ENCODE results near the gene PSAP.

PSAP gene

DNA sequence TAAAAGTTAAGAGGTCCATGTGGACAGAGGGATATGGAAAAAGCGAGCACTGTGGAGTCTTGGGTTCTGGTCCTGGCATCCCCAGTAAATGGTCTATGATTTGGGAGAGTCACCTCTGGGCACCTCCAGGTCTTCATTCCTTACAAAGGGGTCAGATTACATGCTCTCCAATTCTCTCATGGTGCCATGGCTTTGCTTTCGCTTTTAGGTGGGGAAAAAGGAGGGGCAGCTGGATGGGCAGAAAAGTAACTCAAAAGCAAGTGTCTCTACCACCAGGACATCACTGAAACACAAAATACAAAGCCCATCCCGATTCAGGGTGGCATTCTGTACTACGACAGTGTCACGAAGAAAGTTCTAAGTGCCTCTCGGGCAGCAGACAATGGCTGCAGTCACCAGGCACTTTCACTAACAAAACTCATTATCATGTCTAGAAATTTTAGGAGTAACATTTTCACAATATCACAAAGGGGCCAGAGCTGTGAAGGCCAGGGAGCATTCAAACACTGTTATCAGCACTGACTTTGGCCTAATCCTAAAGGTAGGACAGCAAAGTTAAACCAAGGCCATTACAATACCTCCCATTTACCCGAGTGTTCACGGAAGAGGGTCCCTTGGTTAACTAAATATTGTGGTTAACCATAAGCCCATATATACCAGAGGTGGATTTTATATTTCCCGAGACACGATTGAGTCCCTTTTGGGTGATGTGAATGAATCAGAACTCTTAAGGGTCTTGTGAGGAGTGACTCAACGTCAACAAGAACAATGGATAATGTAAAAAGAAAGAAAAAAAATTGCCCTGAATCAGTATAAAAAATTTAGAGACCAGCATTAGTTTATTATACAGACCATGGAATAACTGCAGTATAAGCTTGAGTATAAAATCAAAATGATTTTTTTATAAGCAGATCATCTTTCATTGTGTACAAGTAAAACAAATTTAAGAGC lies 2.5 kb downstream of the PSAP start:
- Histone ChIP-seq H3K27ac (ENCODE audit: low read length, poor library complexity, severe bottlenecking) (no peak overlapping the region), H3K36me3 (ENCODE audit: control insufficient read depth in 1 of 2, insufficient read depth in 2 of 2, low read depth in 1 of 2, low read length in 2 of 2) (no peaks in the 10 kb centered on the region), H2AK5ac (ENCODE audit: low read length, severe bottlenecking) (no peak overlapping the region), H3K4ac (ENCODE audit: low read depth in 1 of 2, low read length in 2 of 2) (no peak overlapping the region), H3K27me3 (ENCODE audit: control insufficient read depth in 1 of 2, insufficient read depth in 1 of 2, low read length in 2 of 2) (no peaks in the 10 kb centered on the region), H3K4me3 (ENCODE audit: insufficient read depth in 1 of 2, low read depth in 1 of 2, low read length in 2 of 2) (peak overlapping the region in 1 of 2 experiments; percentile 100), H3K14ac (ENCODE audit: low read length in 2 of 2) (no peak overlapping the region), H3K9me3 (ENCODE audit: control insufficient read depth, low read length) (no peaks in the 10 kb centered on the region), H3K23ac (ENCODE audit: low read length in 2 of 2) (no peak overlapping the region), H4K91ac (ENCODE audit: low read length) (no peak overlapping the region), H3K18ac (ENCODE audit: low read depth in 1 of 2, low read length in 2 of 2) (no peak overlapping the region), H2BK120ac (ENCODE audit: low read depth, low read length) (no peak overlapping the region), H4K8ac (ENCODE audit: low read length) (no peak overlapping the region), H2BK5ac (ENCODE audit: low read depth, low read length, poor library complexity, severe bottlenecking) (no peak overlapping the region), H2BK12ac (ENCODE audit: low read length in 2 of 2) (no peak overlapping the region), H3K4me1 (ENCODE audit: control insufficient read depth, insufficient read depth, low read depth, low read length) (peaks cover 14% of the 10 kb centered on the region), H2AFZ (ENCODE audit: low read depth, low read length) (no peak overlapping the region), H3K79me1 (replicated peaks; ENCODE audit: low read length, poor library complexity, severe bottlenecking) (peaks cover 1% of the 10 kb centered on the region), H3K9ac (ENCODE audit: low read length) (peak overlapping the region; percentile 99), H3K4me2 (ENCODE audit: low read length, poor library complexity, severe bottlenecking) (no peak overlapping the region), H2BK15ac (ENCODE audit: low read depth, poor library complexity, severe bottlenecking) (no peak overlapping the region)
- no peak for DNase-seq
- 80% methylated on average over 10 of the region's 11 CpGs for WGBS

DNA sequence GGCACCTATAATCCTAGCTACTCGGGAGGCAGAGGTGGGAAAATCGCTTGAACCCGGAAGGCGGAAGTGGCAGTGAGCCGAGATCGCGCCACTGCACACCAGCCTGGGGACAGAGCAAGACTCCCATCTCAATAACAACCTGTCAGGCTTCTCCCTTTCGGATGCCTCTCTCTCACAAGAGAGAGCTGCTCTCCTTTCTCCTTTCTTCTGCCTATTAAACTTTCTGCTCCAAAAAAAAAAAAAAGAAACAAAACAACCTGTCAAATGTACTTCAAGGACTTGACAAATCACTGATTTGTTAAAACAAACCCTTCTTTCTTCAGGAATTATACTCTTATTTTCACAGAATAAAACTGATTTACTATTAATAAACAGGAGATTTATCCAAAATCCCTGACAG lies 3.6 kb downstream of the PSAP start:
- H3K27ac ChIP-seq (ENCODE audit: low read length, poor library complexity, severe bottlenecking), result no peak overlapping the region
- H2AK5ac ChIP-seq (ENCODE audit: low read length, severe bottlenecking), result no peak overlapping the region
- H2BK12ac ChIP-seq (ENCODE audit: low read length in 2 of 2), result no peak overlapping the region
- H2BK120ac ChIP-seq (ENCODE audit: low read depth, low read length), result no peak overlapping the region
- no peak overlapping the region for H2AFZ ChIP-seq (ENCODE audit: low read depth, low read length)
- H3K9me3 ChIP-seq (ENCODE audit: control insufficient read depth, low read length), result no peaks in the 10 kb centered on the region
- H2BK5ac ChIP-seq (ENCODE audit: low read depth, low read length, poor library complexity, severe bottlenecking), result no peak overlapping the region
- no peak overlapping the region for H3K18ac ChIP-seq (ENCODE audit: low read depth in 1 of 2, low read length in 2 of 2)
- peak overlapping the region in 1 of 2 experiments; percentile 100 for H3K4me3 ChIP-seq (ENCODE audit: insufficient read depth in 1 of 2, low read depth in 1 of 2, low read length in 2 of 2)
- peaks cover 14% of the 10 kb centered on the region for H3K4me1 ChIP-seq (ENCODE audit: control insufficient read depth, insufficient read depth, low read depth, low read length)
- H3K79me1 ChIP-seq (replicated peaks; ENCODE audit: low read length, poor library complexity, severe bottlenecking), result peaks cover 1% of the 10 kb centered on the region
- H4K8ac ChIP-seq (ENCODE audit: low read length), result no peak overlapping the region
- peak overlapping the region; percentile 99 for H3K9ac ChIP-seq (ENCODE audit: low read length)
- H3K36me3 ChIP-seq (ENCODE audit: control insufficient read depth in 1 of 2, insufficient read depth in 2 of 2, low read depth in 1 of 2, low read length in 2 of 2), result peaks cover 3 to 4% of the 10 kb centered on the region in 2 experiments
- over 99% methylated on average over 8 of the region's 8 CpGs for WGBS
- no peak overlapping the region for H2BK15ac ChIP-seq (ENCODE audit: low read depth, poor library complexity, severe bottlenecking)
- no peaks in the 10 kb centered on the region for H3K27me3 ChIP-seq (ENCODE audit: control insufficient read depth in 1 of 2, insufficient read depth in 1 of 2, low read length in 2 of 2)
- no peak overlapping the region for H4K91ac ChIP-seq (ENCODE audit: low read length)
- DNase-seq, result no peak
- H3K4me2 ChIP-seq (ENCODE audit: low read length, poor library complexity, severe bottlenecking), result no peak overlapping the region
- H3K14ac ChIP-seq (ENCODE audit: low read length in 2 of 2), result no peak overlapping the region
- no peak overlapping the region for H3K4ac ChIP-seq (ENCODE audit: low read depth in 1 of 2, low read length in 2 of 2)
- H3K23ac ChIP-seq (ENCODE audit: low read length in 2 of 2), result no peak overlapping the region

DNA sequence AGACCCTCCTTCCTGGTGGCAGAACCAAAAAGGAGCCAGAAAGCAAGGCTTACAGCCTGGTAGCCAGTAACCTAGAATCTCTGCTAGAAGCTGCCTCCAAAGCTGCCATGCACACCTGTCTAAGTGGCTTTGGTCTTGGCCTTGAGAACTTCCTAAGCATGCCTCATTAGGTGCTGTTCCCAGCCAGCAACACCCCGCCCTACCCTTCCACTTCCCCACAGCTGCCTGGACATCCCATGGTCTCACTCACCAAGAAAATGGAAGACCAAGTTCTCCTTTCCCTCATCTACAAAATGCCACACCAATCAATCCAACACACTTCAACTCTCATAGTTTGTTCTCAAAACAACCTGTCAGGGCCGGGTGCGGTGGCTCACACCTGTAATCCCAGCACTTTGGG lies 4.2 kb downstream of the PSAP start:
- H3K14ac ChIP-seq (ENCODE audit: low read length in 2 of 2), result no peak overlapping the region
- no peak overlapping the region for H4K8ac ChIP-seq (ENCODE audit: low read length)
- H2BK5ac ChIP-seq (ENCODE audit: low read depth, low read length, poor library complexity, severe bottlenecking), result no peak overlapping the region
- peak overlapping the region in 1 of 2 experiments; percentile 40 for H3K23ac ChIP-seq (ENCODE audit: low read length in 2 of 2)
- no peak overlapping the region for H3K4ac ChIP-seq (ENCODE audit: low read depth in 1 of 2, low read length in 2 of 2)
- no peak for DNase-seq
- no peak overlapping the region for H2AK5ac ChIP-seq (ENCODE audit: low read length, severe bottlenecking)
- no peak overlapping the region for H2BK120ac ChIP-seq (ENCODE audit: low read depth, low read length)
- peaks cover 4% of the 10 kb centered on the region for H3K79me1 ChIP-seq (replicated peaks; ENCODE audit: low read length, poor library complexity, severe bottlenecking)
- H4K91ac ChIP-seq (ENCODE audit: low read length), result no peak overlapping the region
- H2BK12ac ChIP-seq (ENCODE audit: low read length in 2 of 2), result no peak overlapping the region
- WGBS, result 100% methylated on average over 3 of the region's 3 CpGs
- H3K4me2 ChIP-seq (ENCODE audit: low read length, poor library complexity, severe bottlenecking), result no peak overlapping the region
- H3K9ac ChIP-seq (ENCODE audit: low read length), result no peak overlapping the region
- H2AFZ ChIP-seq (ENCODE audit: low read depth, low read length), result no peak overlapping the region
- no peak overlapping the region for H3K4me3 ChIP-seq (ENCODE audit: insufficient read depth in 1 of 2, low read depth in 1 of 2, low read length in 2 of 2)
- H3K36me3 ChIP-seq (ENCODE audit: control insufficient read depth in 1 of 2, insufficient read depth in 2 of 2, low read depth in 1 of 2, low read length in 2 of 2), result peaks cover 3 to 7% of the 10 kb centered on the region in 2 experiments
- H3K27me3 ChIP-seq (ENCODE audit: control insufficient read depth in 1 of 2, insufficient read depth in 1 of 2, low read length in 2 of 2), result no peaks in the 10 kb centered on the region
- no peak overlapping the region for H3K18ac ChIP-seq (ENCODE audit: low read depth in 1 of 2, low read length in 2 of 2)
- H3K27ac ChIP-seq (ENCODE audit: low read length, poor library complexity, severe bottlenecking), result no peak overlapping the region
- H3K9me3 ChIP-seq (ENCODE audit: control insufficient read depth, low read length), result no peaks in the 10 kb centered on the region
- H2BK15ac ChIP-seq (ENCODE audit: low read depth, poor library complexity, severe bottlenecking), result no peak overlapping the region
- peaks cover 13% of the 10 kb centered on the region for H3K4me1 ChIP-seq (ENCODE audit: control insufficient read depth, insufficient read depth, low read depth, low read length)

Measured in mesenchymal stem cell (in vitro differentiated cells and primary cell).